ENCODE measurements around the gene ZBTB16.

The ZBTB16 gene

GRCh38 chr11:114149689-114150407 lies 90.3 kb downstream of the ZBTB16 start:
- in situ Hi-C loops (cut with MboI; ENCODE audit: low sequenced_read_pairs): no loop called here

- in situ Hi-C loops (cut with MboI; ENCODE audit: low sequenced_read_pairs): no loop called here
These were observed 91.2 kb downstream of the ZBTB16 start for GRCh38 chr11:114150671-114151070.

GRCh38 chr11:114151631-114152030 lies 92.1 kb downstream of the ZBTB16 start:
- in situ Hi-C loops (cut with MboI; ENCODE audit: low sequenced_read_pairs): no loop called here

- in situ Hi-C loops (cut with MboI; ENCODE audit: low sequenced_read_pairs): no loop called here
These were observed 92.7 kb downstream of the ZBTB16 start for GRCh38 chr11:114152162-114152561.

GRCh38 chr11:114152785-114153184 lies 93.3 kb downstream of the ZBTB16 start:
- in situ Hi-C loops (cut with MboI; ENCODE audit: low sequenced_read_pairs): no loop called here

- in situ Hi-C loops (cut with MboI; ENCODE audit: low sequenced_read_pairs): no loop called here
These were observed 93.7 kb downstream of the ZBTB16 start for GRCh38 chr11:114153224-114153623.

- in situ Hi-C loops (cut with MboI; ENCODE audit: low sequenced_read_pairs): no loop called here
These were observed 94.9 kb downstream of the ZBTB16 start for GRCh38 chr11:114154271-114155047.

GRCh38 chr11:114155116-114155515 lies 95.6 kb downstream of the ZBTB16 start:
- in situ Hi-C loops (cut with MboI; ENCODE audit: low sequenced_read_pairs): no loop called here

GRCh38 chr11:114156131-114156581 lies 96.6 kb downstream of the ZBTB16 start:
- in situ Hi-C loops (cut with MboI; ENCODE audit: low sequenced_read_pairs): no loop called here

- in situ Hi-C loops (cut with MboI; ENCODE audit: low sequenced_read_pairs): no loop called here
These were observed 97.3 kb downstream of the ZBTB16 start for GRCh38 chr11:114156782-114157181.

GRCh38 chr11:114157476-114158050 lies 98.1 kb downstream of the ZBTB16 start:
- in situ Hi-C loops (cut with MboI; ENCODE audit: low sequenced_read_pairs): no loop called here

- in situ Hi-C loops (cut with MboI; ENCODE audit: low sequenced_read_pairs): no loop called here
These were observed 98.9 kb downstream of the ZBTB16 start for GRCh38 chr11:114158421-114158820.

- in situ Hi-C loops (cut with MboI; ENCODE audit: low sequenced_read_pairs): no loop called here
These were observed 99.4 kb downstream of the ZBTB16 start for GRCh38 chr11:114158886-114159285.

- in situ Hi-C loops (cut with MboI; ENCODE audit: low sequenced_read_pairs): no loop called here
These were observed 99.8 kb downstream of the ZBTB16 start for GRCh38 chr11:114159320-114159719.

- in situ Hi-C loops (cut with MboI; ENCODE audit: low sequenced_read_pairs): no loop called here
These were observed 100.5 kb downstream of the ZBTB16 start for GRCh38 chr11:114159802-114160632.

GRCh38 chr11:114160894-114161293 lies 101.4 kb downstream of the ZBTB16 start:
- in situ Hi-C loops (cut with MboI; ENCODE audit: low sequenced_read_pairs): no loop called here

- in situ Hi-C loops (cut with MboI; ENCODE audit: low sequenced_read_pairs): no loop called here
These were observed 102.2 kb downstream of the ZBTB16 start for GRCh38 chr11:114161486-114162250.

- in situ Hi-C loops (cut with MboI; ENCODE audit: low sequenced_read_pairs): no loop called here
These were observed 103.2 kb downstream of the ZBTB16 start for GRCh38 chr11:114162719-114163123.

- in situ Hi-C loops (cut with MboI; ENCODE audit: low sequenced_read_pairs): no loop called here
These were observed 103.7 kb downstream of the ZBTB16 start for GRCh38 chr11:114163229-114163631.

- in situ Hi-C loops (cut with MboI; ENCODE audit: low sequenced_read_pairs): no loop called here
These were observed 104.4 kb downstream of the ZBTB16 start for GRCh38 chr11:114163830-114164401.
